GM18498 (cell line): ENCODE results near the gene PLS1.
"Not testable (repeated sequence)": the region's sequence is repeated elsewhere in the genome, so short reads cannot be mapped to it uniquely, and the experiment has no call there.

ENCODE experiments used
- ATAC-seq: cut with Tn5 transposase; IDR thresholded peaks from one replicate; pipeline ENCODE4 v1.9.1; 2021; ENCODE audit warnings: mild to moderate bottlenecking, moderate library complexity; ENCODE audit not compliant: unreplicated experiment

PLS1 gene

DNA sequence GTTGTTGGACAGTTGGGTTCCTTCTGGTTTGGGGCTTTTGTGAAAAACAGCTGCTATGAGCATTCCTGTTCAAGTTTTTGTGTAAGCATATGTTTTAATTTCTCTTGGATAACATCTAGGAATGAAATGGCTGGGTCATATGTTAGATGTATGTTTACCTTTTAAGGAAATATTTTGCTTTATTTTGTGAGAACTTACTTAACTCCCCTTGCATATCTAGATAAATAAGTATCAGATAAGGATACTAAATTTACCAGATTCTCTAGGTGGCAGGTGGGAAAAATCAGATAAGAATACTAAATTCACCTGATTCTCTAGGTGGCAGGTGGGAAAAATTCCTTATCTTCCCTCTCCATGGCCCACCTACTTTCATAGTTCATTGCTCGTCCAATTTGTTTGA lies 1.1 kb upstream of the PLS1 start:
- ATAC-seq = no peak

GRCh38 chr3:142595581-142595950 lies 627 bp upstream of the PLS1 start:
- ATAC-seq = no peak

GRCh38 chr3:142596726-142597088 lies 514 bp downstream of the PLS1 start:
- no peak for ATAC-seq

- no peak for ATAC-seq
Observed at GRCh38 chr3:142597906-142598305, 1.7 kb downstream of the PLS1 start.

GRCh38 chr3:142601713-142602112 lies 5.5 kb downstream of the PLS1 start:
- no peak for ATAC-seq

DNA sequence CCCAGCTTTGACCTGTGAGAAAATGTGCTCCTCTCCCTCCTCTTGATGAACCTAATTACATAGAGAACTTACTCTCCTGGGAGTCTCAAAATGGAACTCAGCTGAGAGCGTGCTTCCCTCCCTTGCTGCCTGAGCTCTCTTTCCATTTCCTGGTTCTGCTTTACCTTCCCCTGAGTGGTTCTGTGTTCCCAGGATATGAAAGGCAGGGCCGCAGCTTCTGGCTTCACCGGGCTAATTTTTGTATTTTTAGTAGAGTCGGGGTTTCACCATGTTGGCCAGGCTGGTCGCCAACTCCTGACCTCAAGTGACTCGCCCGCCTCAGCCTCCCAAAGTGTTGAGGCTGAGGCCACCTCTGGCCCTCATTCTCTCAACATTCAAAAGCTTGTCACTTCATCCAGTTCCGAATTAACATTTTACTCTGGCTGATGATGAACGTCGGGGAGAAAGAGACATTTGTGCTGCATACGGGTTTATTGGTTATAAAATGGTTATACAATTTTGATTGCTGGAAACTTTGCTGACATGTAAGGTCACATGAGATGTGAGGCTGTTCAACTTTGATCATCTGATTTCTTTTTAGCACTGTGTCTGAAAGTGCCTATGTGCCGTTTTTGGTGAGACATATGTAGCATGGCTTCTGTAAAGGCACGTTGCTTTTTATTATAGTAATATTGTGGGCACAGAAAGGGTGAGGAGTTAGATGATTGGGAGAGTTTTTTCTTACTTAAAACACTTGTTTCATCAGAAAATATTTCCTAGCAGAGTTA lies 6.6 kb downstream of the PLS1 start:
- no peak for ATAC-seq

- ATAC-seq = not testable (repeated sequence)
Observed at GRCh38 chr3:142603386-142603705, 7.2 kb downstream of the PLS1 start.

DNA sequence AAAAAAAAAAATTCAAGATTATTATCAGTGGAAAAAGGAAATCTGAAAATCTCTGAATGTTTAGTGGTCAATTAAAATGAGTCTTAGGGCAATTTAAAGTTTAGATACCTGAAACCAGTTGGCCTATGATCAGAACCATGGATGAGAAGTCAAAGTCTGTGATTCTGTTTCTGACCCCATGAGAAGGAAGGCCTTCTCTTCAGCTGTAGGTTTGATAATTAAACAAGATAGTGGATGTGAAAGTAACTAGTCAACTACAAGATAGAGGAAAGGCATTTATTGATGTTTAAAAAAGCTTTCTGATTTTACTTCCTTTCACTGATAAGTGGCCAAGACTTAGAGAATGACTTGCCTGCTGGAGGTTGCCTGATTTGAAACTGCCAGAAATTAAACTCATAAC lies 8.7 kb downstream of the PLS1 start:
- ATAC-seq = no peak

DNA sequence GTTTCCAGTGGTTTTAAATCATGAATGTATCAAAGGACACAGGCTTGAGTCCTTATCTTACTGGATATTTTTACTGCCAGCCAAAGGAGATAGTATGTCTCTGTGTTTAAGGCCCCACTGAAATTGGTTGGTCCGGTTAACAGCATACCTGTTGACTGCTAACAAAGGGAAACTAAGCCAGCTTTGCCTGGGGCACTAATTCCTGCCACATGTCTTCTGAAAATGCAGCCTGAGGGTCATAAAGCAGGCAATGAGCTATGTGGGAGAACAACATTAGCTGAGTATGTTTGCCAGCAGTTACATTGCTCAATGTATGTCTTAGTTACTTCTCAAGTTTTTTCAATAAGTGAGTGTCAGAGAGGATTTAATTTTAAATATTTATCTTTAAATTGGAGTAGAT lies 12.4 kb downstream of the PLS1 start:
- no peak for ATAC-seq

DNA sequence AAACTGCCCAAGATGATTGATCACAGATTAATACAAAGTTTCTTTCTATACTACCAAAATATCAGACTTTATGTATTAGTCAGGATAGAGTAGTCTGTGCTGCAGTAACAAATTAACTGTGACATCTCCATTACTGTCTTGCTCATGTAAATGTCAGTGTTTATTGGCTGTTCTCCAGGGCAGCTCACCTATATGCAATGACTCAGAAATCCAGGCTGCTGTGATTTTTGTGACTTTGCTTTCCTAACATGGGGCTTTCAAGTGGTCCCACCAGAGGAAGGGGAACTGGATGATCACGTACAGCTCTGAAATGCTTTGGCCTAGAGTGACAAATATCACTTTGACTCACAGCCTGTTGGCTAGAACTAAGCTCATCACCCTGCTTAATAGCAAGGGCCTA lies 12.9 kb downstream of the PLS1 start:
- ATAC-seq = no peak

DNA sequence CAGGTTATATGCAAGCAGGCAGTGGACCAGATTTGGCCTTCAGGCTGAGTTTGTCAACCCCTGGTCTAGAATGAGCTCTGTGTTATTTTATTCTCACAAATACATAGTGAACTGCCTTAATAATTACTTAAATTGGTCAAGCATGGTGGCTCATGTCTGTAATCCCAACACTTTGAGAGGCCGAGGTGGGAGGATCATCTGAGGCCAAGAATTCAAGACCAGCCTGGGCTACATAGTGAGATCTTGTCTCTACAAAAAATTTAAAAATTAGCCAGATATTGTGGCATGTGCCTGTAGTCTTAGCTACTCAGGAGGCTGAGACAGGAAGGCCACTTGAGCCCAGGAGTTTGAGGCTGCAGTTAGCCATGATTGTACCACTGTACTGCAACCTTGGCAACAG lies 15.0 kb downstream of the PLS1 start:
- no peak for ATAC-seq

DNA sequence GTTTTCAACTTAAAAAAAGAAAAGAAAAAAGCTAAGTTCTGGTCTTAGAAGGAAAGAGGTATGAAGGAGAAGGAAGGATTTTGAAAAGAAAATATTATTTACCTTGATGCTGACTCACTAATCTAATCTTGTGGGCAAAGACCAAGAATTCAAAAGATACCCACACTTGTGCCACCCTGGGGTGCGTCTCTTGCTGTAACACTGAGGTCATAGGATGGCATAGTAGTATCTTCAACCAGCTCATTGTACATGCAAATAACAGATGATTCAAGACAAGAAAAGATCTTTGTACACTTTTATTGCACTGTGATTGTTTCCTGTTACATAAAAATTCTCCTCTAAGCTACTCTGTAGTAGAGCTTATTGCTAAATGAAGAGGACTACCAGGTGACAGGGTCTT lies 17.3 kb downstream of the PLS1 start:
- ATAC-seq = no peak

DNA sequence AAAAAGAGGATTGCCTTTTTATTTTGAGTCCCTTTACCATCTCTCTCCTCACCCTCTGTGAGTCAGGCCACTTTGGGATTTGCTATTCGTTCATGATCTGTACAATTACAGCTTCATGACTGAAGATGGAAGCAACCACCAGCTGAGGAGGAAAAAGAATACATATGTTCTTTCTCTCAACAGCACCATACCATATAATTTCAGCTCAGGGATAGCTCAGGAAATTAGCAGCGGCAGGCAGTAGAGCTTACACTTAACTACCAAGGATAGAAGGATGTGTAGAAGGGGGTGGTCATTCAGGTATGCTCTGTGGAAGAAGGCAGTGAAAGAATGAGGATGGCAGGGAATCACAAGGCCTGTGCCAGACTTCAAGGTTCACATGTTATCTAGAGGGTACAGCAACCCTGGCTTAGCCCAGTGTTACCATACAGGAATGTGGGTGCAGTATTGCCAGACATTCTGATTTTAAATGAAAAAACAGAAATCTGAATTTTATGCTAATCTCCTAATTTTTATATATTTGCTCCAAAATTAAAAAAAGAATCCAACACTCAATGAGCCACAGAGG lies 17.9 kb downstream of the PLS1 start:
- ATAC-seq = no peak

DNA sequence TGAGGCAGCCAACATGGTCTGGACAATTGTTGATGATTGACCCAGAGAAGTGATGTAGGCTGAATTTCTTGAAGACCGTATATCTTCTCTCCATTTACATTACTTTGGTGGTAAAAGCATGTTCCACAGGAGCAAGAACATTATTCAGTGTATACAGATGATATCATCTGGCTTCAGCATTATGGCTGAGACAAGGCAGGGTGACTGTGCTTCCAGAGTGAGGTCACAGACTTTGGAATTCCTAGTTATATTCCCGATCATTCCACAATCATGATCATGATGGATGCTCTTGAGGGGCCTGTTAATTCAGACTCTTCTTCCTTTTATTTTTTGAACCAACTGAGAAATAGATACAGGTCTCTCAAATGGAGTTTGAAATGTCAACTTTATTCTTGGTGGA lies 19.0 kb downstream of the PLS1 start:
- ATAC-seq = no peak

GRCh38 chr3:142618917-142619461 lies 22.8 kb downstream of the PLS1 start:
- no peak for ATAC-seq

DNA sequence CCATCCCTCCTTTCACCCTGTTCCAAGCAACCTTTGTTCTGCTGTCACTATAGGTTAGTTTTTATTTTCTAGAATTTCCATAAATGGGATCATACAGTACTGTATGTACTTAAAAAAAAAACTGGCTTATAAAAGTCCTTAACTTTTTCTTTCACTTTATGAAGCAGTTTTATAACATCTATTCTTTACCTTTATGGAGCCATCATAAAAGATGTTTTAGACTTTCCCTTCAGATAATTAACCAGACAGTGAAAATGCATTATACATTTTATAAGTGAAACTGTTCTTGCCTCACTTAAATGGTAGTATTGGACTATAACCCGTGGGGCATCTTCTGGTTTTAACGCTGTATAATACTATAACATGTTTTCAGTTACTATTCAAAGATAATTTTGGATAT lies 26.2 kb downstream of the PLS1 start:
- ATAC-seq = no peak

GRCh38 chr3:142623194-142623593 lies 27.0 kb downstream of the PLS1 start:
- no peak for ATAC-seq

DNA sequence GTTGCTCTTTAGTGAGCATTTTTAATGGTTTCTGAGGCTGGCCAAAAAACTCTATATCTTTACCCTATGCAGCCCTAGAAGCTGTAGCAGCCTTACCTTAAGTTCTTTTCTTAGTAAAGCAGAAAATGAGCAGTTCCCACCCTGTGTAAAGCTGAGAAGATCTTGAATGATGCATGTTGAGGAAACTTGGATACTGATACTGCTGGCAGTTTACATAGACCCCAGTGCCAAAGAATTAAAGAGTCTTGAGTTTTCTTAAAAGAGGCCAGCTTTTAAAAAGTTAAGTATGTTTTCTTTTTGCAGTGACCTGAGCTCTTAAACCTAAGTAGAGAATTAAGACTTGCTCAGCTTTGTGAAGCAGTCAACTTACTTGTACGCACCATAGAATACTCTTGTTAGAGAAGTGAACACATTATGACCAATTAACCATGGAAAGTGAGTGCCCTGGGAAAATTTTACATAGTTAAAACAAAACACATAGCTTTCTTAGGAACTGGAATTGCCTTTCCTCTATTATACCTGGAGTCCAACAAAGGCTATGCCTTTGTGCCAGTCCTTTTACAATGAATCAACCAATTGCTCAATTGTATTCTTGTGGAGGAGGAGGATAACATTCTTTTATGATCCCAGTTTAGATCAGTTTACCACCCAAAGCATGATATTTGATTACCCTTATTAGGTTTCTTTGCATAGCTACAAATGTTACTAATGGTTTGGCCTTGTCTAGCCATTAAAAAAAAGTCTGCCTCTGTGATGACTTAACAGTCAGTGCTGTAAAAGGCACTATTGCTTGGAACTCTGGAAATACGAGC lies 28.4 kb downstream of the PLS1 start:
- no peak for ATAC-seq

DNA sequence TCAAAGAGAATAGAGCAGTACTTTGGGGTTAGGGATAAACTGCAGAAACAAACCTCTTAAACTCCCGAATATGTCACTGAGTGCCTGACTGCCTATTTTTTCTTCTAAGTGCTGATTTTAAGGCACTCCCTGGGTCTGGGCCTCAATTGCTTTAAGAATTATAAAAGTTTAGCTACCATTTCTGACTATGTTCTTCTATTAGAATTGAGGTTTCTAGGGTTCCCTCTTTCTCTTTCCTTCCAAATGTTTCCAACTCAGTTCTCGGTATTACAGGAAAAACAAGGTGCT lies 28.9 kb downstream of the PLS1 start:
- no peak for ATAC-seq

DNA sequence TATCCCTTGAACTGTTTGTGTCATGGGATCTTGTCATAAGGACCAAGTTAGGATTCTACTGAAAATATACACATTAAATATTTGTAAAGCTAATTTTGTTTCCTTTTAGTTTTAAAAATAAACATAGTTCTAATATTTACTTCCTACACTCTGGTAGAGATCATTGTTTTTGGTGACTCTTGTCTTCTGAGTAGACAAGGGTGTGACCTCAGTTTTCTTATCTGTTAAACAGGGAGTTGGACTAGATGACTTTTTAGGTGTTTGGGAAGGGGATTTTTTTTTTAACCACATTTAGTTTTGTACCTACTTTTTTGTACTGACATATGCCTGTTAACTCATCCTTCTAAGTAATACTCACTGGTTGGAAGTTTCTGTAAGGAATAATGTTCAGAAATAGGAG lies 30.8 kb downstream of the PLS1 start:
- ATAC-seq = no peak

DNA sequence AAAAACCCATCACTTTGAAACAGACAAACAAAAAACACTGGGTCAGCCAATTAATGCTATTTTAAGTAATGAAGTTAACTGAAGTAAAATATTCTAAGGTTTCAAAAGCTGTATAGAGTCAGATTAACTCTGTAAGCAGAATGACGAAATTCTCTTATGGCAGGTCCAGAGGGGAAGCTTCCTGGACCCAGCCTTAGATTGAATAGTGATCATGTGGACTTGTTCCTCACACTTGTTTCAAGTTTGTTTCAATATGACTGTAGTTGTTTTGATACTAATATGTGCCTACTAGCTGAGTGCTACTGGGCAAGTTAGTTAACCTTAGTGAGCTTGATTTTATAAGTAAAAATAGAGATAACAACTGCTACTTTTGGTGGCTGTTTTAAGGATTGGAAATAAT lies 32.6 kb downstream of the PLS1 start:
- ATAC-seq = no peak

GRCh38 chr3:142633073-142633472 lies 36.9 kb downstream of the PLS1 start:
- no peak for ATAC-seq
